CD4-positive, alpha-beta T cell treated with Interleukin-10 for 1 hour (primary cell): ENCODE measurements around the gene BEX5.
"Not testable (repeated sequence)": the region's sequence is repeated elsewhere in the genome, so short reads cannot be mapped to it uniquely, and the experiment has no call there.

Source experiments
- DNase-seq: peaks from one replicate; pipeline ENCODE4 v3.0.0-alpha.2; 2020

BEX5 gene

GRCh38 chrX:102155806-102156179, at the start of gene BEX5:
BEX5 (minus strand) TSS chrX:102155977; CDS start chrX:102154265, 1,712 bp downstream.
- peak; percentile 71 for DNase-seq

- no peak for DNase-seq
Observed at GRCh38 chrX:102185967-102186720, 30.4 kb upstream of the BEX5 start.

GRCh38 chrX:102154900-102155805, 624 bp downstream of the BEX5 start:
- DNase-seq = peak; percentile 27

- DNase-seq = peak; percentile 11
Observed at GRCh38 chrX:102154218-102154860, 1.4 kb downstream of the BEX5 start.

GRCh38 chrX:102142274-102142673, 13.5 kb downstream of the BEX5 start, which contains the start of gene TCEAL6:
TCEAL6 (minus strand) TSS chrX:102142481.
- DNase-seq = not testable (repeated sequence)

- DNase-seq = not testable (repeated sequence)
Observed at GRCh38 chrX:102141631-102142030, 14.1 kb downstream of the BEX5 start.

- not testable (repeated sequence) for DNase-seq
Observed at GRCh38 chrX:102140876-102141275, 14.9 kb downstream of the BEX5 start.

GRCh38 chrX:102138064-102138463, 17.7 kb downstream of the BEX5 start:
- no peak for DNase-seq

- peak; percentile 5 for DNase-seq
Observed at GRCh38 chrX:102129473-102129872, 26.3 kb downstream of the BEX5 start.

GRCh38 chrX:102126863-102127262, 28.9 kb downstream of the BEX5 start:
- DNase-seq = no peak

GRCh38 chrX:102126080-102126818, 29.5 kb downstream of the BEX5 start:
- DNase-seq = not testable (repeated sequence)

- DNase-seq = not testable (repeated sequence)
Observed at GRCh38 chrX:102125436-102125835, 30.3 kb downstream of the BEX5 start, which contains the start of gene TCEAL2. TCEAL2 (plus strand) TSS chrX:102125679; CDS start chrX:102126831, 1,152 bp downstream.

- DNase-seq = not testable (repeated sequence)
Observed at GRCh38 chrX:102125014-102125413, 30.8 kb downstream of the BEX5 start.

GRCh38 chrX:102115748-102116147, 40.0 kb downstream of the BEX5 start:
- no peak for DNase-seq

GRCh38 chrX:102113367-102113766, 42.4 kb downstream of the BEX5 start:
- no peak for DNase-seq
